GM12878 (cell line): Measurements from ENCODE around the gene PSMD13. TPM values are rescaled to one million over a fixed set of nuclear protein-coding genes. Genes with fewer than 3 reads are reported as not detected.

Source experiments
- ATAC-seq: fragments of 200-7000 bp; cut with Tn5 transposase; 3 replicates; pipeline ENCODE4 v1.9.1; 2020; ENCODE audit warnings: mild to moderate bottlenecking, moderate library complexity
- BruUV-seq: library from RNA; stranded (reverse); fragments of 400-500 nt; replicated peaks from 2 replicates; lab custom pipeline; 2021; lab: Mats Ljungman, UMichigan
- CTCF ChIA-PET: fragments of 300-600 bp; sonication (Branson Sonifier 250); formaldehyde crosslinking; extraction: SDS; loops from one replicate; lab custom pipeline; 2021; ENCODE audit warnings: inconsistent platforms; lab: Yijun Ruan, JAX
- POLR2A ChIA-PET: fragments of 350-600 bp; formaldehyde crosslinking; extraction: SDS; loops from one replicate; lab custom pipeline; 2021; ENCODE audit warnings: inconsistent platforms; lab: Charles Lee
- RAD21 ChIA-PET: fragments of 300-600 bp; sonication (Branson Sonifier 250); formaldehyde crosslinking; loops from one replicate; lab custom pipeline; 2023; ENCODE audit warnings: antibody characterized with exemption; ENCODE audit not compliant: unreplicated experiment; lab: Charles Lee
- SMC1A ChIA-PET: fragments of 300-600 bp; sonication (Branson Sonifier 250); formaldehyde crosslinking; loops from one replicate; lab custom pipeline; 2023; ENCODE audit not compliant: unreplicated experiment, uncharacterized antibody; lab: Charles Lee
- DNase-seq: peaks from one replicate; pipeline ENCODE4 v3.0.0-alpha.2; 2011; ENCODE audit warnings: low read depth, low spot score
- FAIRE-seq: peaks from 3 replicates; lab custom pipeline; 2011; peaks lifted over from hg19 to GRCh38; lab: Jason Lieb, UNC
- H2AFZ ChIP-seq: 2 replicates; pipeline ENCODE4 v1.6.0; 2011; ENCODE audit warnings: low read depth, low read length, control low read depth; ENCODE audit not compliant: control insufficient read depth
- H3K27ac ChIP-seq: 2 replicates; pipeline ENCODE4 v1.5.1; 2011; ENCODE audit warnings: control low read depth; ENCODE audit not compliant: control insufficient read depth, insufficient read depth
- H3K27me3 ChIP-seq, 2 experiments: replicated peaks in 1 of 2; 2 replicates each; pipeline versions ENCODE4 v1.6.0 to v1.6.1; 2011; ENCODE audit warnings: low read length in 1 of 2; ENCODE audit not compliant: control insufficient read depth in 2 of 2, insufficient read depth in 2 of 2
- H3K36me3 ChIP-seq, 2 experiments: 2 replicates each; pipeline ENCODE4 v1.5.1; 2011; ENCODE audit warnings: low read length in 1 of 2; ENCODE audit not compliant: control insufficient read depth in 2 of 2, insufficient read depth in 2 of 2
- H3K4me1 ChIP-seq: 2 replicates; pipeline ENCODE4 v1.6.1; 2011; ENCODE audit warnings: mild to moderate bottlenecking, low read length, moderate library complexity, mixed read lengths; ENCODE audit not compliant: control insufficient read depth, insufficient read depth
- H3K4me2 ChIP-seq: 2 replicates; pipeline ENCODE4 v1.6.0; 2011; ENCODE audit warnings: control low read depth; ENCODE audit not compliant: control insufficient read depth, insufficient read depth
- H3K4me3 ChIP-seq: fragments of 200-600 bp; sonication (generic); 2 replicates; pipeline ENCODE4 v1.5.1; 2016
- H3K79me2 ChIP-seq: 2 replicates; pipeline ENCODE4 v1.6.0; 2011; ENCODE audit warnings: low read length; ENCODE audit not compliant: control insufficient read depth, insufficient read depth
- H3K9ac ChIP-seq: 2 replicates; pipeline ENCODE4 v1.8.0; 2011; ENCODE audit warnings: low read length, control low read depth, mixed read lengths; ENCODE audit not compliant: control insufficient read depth, insufficient read depth
- H3K9me3 ChIP-seq: replicated peaks from 3 replicates; pipeline ENCODE4 v1.5.1; 2011; ENCODE audit warnings: mild to moderate bottlenecking, low read length; ENCODE audit not compliant: control insufficient read depth, insufficient read depth
- H4K20me1 ChIP-seq: 2 replicates; pipeline ENCODE4 v1.6.0; 2011; ENCODE audit not compliant: control insufficient read depth, insufficient read depth
- ATF2 ChIP-seq: IDR thresholded peaks from 2 replicates; pipeline ENCODE4 v1.6.1; 2012; ENCODE audit warnings: low read length, inconsistent platforms
- ATF3 ChIP-seq: IDR thresholded peaks from 2 replicates; pipeline ENCODE4 v1.6.1; 2011; ENCODE audit warnings: low read depth, mild to moderate bottlenecking, low read length, moderate library complexity, borderline replicate concordance; ENCODE audit errors: extremely low read depth
- GATAD2B ChIP-seq: fragments of 450-650 bp; conservative IDR thresholded peaks from 2 replicates; pipeline ENCODE4 v1.6.1; 2017; ENCODE audit warnings: low read depth, mild to moderate bottlenecking, moderate library complexity
- HDGF ChIP-seq: fragments of 450-650 bp; IDR thresholded peaks from 2 replicates; pipeline ENCODE4 v1.6.1; 2016; ENCODE audit warnings: antibody characterized with exemption
- KAT2A ChIP-seq: conservative IDR thresholded peaks from 2 replicates; pipeline ENCODE4 v1.6.1; 2011; ENCODE audit warnings: low read depth, low read length; ENCODE audit not compliant: control insufficient read depth
- SMAD1 ChIP-seq: fragments of 450-650 bp; IDR thresholded peaks from 2 replicates; pipeline ENCODE4 v1.6.1; 2018; ENCODE audit warnings: mild to moderate bottlenecking, low read depth; ENCODE audit not compliant: partially characterized antibody
- TCF12 ChIP-seq: IDR thresholded peaks from 2 replicates; pipeline ENCODE4 v1.6.1; 2011; ENCODE audit warnings: low read depth, mild to moderate bottlenecking, low read length
- YY1 ChIP-seq: IDR thresholded peaks from 2 replicates; pipeline ENCODE4 v1.6.1; 2011; ENCODE audit warnings: low read depth, mild to moderate bottlenecking, low read length
- ZBED1 ChIP-seq: IDR thresholded peaks from 2 replicates; pipeline ENCODE4 v1.6.1; 2016; ENCODE audit warnings: borderline replicate concordance
- ZBTB4 ChIP-seq: fragments of 450-650 bp; formaldehyde crosslinking; IDR thresholded peaks from 2 replicates; pipeline ENCODE4 v1.4.0; 2022; ENCODE audit warnings: mild to moderate bottlenecking, moderate library complexity
- ZBTB40 ChIP-seq: fragments of 450-650 bp; IDR thresholded peaks from 2 replicates; pipeline ENCODE4 v1.6.1; 2016; ENCODE audit warnings: mild to moderate bottlenecking, moderate library complexity, borderline replicate concordance
- ZNF217 ChIP-seq: fragments of 450-650 bp; IDR thresholded peaks from 2 replicates; pipeline ENCODE4 v1.6.1; 2017; ENCODE audit warnings: antibody characterized with exemption, mild to moderate bottlenecking
- ZNF384 ChIP-seq: IDR thresholded peaks from 2 replicates; pipeline ENCODE4 v1.6.1; 2012; ENCODE audit warnings: low read depth, mild to moderate bottlenecking, low read length, improper control_type of control experiment, borderline replicate concordance
- WGBS: methylation state at CpG from one replicate; pipeline ENCODE4 v1.1.6; 2016; ENCODE audit warnings: low lambda C conversion rate; ENCODE audit not compliant: insufficient replicate concordance, insufficient coverage; ENCODE audit errors: missing lambda C conversion rate; 5-methylcytosine and 5-hydroxymethylcytosine counted together
- in situ Hi-C: fragments of 300-500 bp; cut with MboI; formaldehyde crosslinking; loops from 9 replicates; pipeline ENCODE4 v1.14.3; 2018; ENCODE audit warnings: mixed read lengths
- intact Hi-C: fragments of 100-400 bp; cut with micrococcal nuclease; formaldehyde crosslinking; loops from one replicate; pipeline ENCODE4 v1.14.2; 2022; ENCODE audit not compliant: unreplicated experiment
- polyA plus RNA-seq, 11 experiments: library from polyadenylated mRNA; depleted of rRNA in 4 of 11; unstranded in 6 of 11; stranded (reverse) in 5 of 11; fragments of >200 nt; fragmentation: Nextera tagmentation in 4 of 11; fragmentation: Illumina TruSeq in 1 of 11; extraction: Ambion mirVana in 4 of 11; extraction: Trizol in 1 of 11; gene quantifications; 1 replicate in 1 of 11; 2 replicates in 10 of 11; pipeline versions ENCODE4 v1.2.1 to v1.2.3, GENCODE V29; 2011 to 2016; ENCODE audit warnings: inconsistent platforms in 2 of 11, missing spikeins in 2 of 11, low read depth in 1 of 11
- total RNA-seq, 4 experiments: library from RNA; depleted of rRNA in 3 of 4; stranded (reverse); fragments of >200 nt in 3 of 4; fragmentation: Illumina TruSeq in 1 of 4; extraction: Trizol in 1 of 4; gene quantifications; 2 replicates each; pipeline versions ENCODE4 v1.2.1 to v1.2.3, GENCODE V29; 2013 to 2021

The PSMD13 gene
- total and polyA plus RNA-seq, 10 of the 15 experiments (the other 5 are each of a cell fraction or from before 2014, with no cell fraction given): 141 to 303 (median 177) TPM

GRCh38 chr11:227824-228379 lies 8.9 kb upstream of the PSMD13 start:
- no TSS peak for BruUV-seq
- CTCF ChIA-PET: interaction anchor here (1.2 to 2.0 kb wide), 3 partner anchors 15 to 78 kb away, joined by 3 to 5 read pairs (median 5); no protein-coding TSS in a partner anchor
- intact Hi-C loops: no loop called here
- TF ChIP-seq ATF2 (no peak), TCF12 (no peak), KAT2A (no peak), ZBTB4 (no peak), SMAD1 (no peak), ZNF384 (no peak), ZNF217 (no peak), GATAD2B (no peak), HDGF (no peak), ZBED1 (no peak), ATF3 (no peak), YY1 (no peak), ZBTB40 (no peak)

More at GRCh38 chr11:227824-228379, 8.9 kb upstream of the PSMD13 start:
- H3K4me2 ChIP-seq: no peak overlapping the region
- ATAC-seq (no peak), FAIRE-seq (no peak), DNase-seq (no peak)
- H3K36me3 ChIP-seq: peaks cover 0 to 3% of the 10 kb centered on the region in 2 experiments; a peak in 2 of 4 replicates
- H3K79me2 ChIP-seq: no peaks in the 10 kb centered on the region
- POLR2A ChIA-PET: interaction anchor here (0.6 to 1.8 kb wide), 3 partner anchors 10 to 578 kb away, joined by 3 to 7 read pairs (median 3); no protein-coding TSS in a partner anchor
- SMC1A ChIA-PET: interaction anchor here (0.5 to 1.0 kb wide), 4 partner anchors 10 to 351 kb away, joined by 3 read pairs; partner anchors contain the start of genes BET1L and RIC8A
- no peak overlapping the region for H3K4me3 ChIP-seq
- RAD21 ChIA-PET: no interaction called here
- in situ Hi-C loops: no loop called here
- H3K9me3 ChIP-seq: no peaks in the 10 kb centered on the region
- no peak overlapping the region for H2AFZ ChIP-seq
- no peaks in the 10 kb centered on the region for H4K20me1 ChIP-seq
- H3K27me3 ChIP-seq: no peaks in the 10 kb centered on the region
- H3K9ac ChIP-seq: no peak overlapping the region
- H3K27ac ChIP-seq: no peak overlapping the region
- H3K4me1 ChIP-seq: no peaks in the 10 kb centered on the region
- WGBS: 75% methylated on average over 6 of the region's 6 CpGs
